ENCODE measurements around the gene ARFRP1.

ARFRP1 gene

GRCh38 chr20:63743210-63743970 lies 35.6 kb upstream of the ARFRP1 start:
- DNase-seq (ENCODE audit: low read depth) = no peak

GRCh38 chr20:63742381-63743024 lies 34.7 kb upstream of the ARFRP1 start:
- no peak for DNase-seq (ENCODE audit: low read depth)

GRCh38 chr20:63741676-63742380 lies 34.1 kb upstream of the ARFRP1 start:
- no peak for DNase-seq (ENCODE audit: low read depth)

GRCh38 chr20:63741354-63741675 lies 33.5 kb upstream of the ARFRP1 start:
- DNase-seq (ENCODE audit: low read depth) = no peak

- no peak for DNase-seq (ENCODE audit: low read depth)
Observed at GRCh38 chr20:63740627-63741353, 33.0 kb upstream of the ARFRP1 start.

GRCh38 chr20:63740070-63740626 lies 32.4 kb upstream of the ARFRP1 start:
- peak; percentile 33 for DNase-seq (ENCODE audit: low read depth)

GRCh38 chr20:63739130-63740069 lies 31.6 kb upstream of the ARFRP1 start, which contains the start of gene SLC2A4RG:
TSS of gene SLC2A4RG (plus strand) at chr20:63739776. CDS start at chr20:63739913, 137 bp downstream.
- DNase-seq (ENCODE audit: low read depth) = peak; percentile 51

- no peak for DNase-seq (ENCODE audit: low read depth)
Observed at GRCh38 chr20:63738687-63739129, 30.9 kb upstream of the ARFRP1 start.

- no peak for DNase-seq (ENCODE audit: low read depth)
Observed at GRCh38 chr20:63737945-63738686, 30.3 kb upstream of the ARFRP1 start.

GRCh38 chr20:63737695-63737944 lies 29.8 kb upstream of the ARFRP1 start:
- no peak for DNase-seq (ENCODE audit: low read depth)

GRCh38 chr20:63736893-63737694 lies 29.3 kb upstream of the ARFRP1 start:
- peak; percentile 37 for DNase-seq (ENCODE audit: low read depth)

- DNase-seq (ENCODE audit: low read depth) = peak; percentile 49
Observed at GRCh38 chr20:63735859-63736718, 28.3 kb upstream of the ARFRP1 start, which contains the start of gene LIME1. TSS of gene LIME1 (plus strand) at chr20:63736664. CDS start at chr20:63737550, 886 bp downstream.

- no peak for DNase-seq (ENCODE audit: low read depth)
Observed at GRCh38 chr20:63734946-63735858, 27.4 kb upstream of the ARFRP1 start.

- DNase-seq (ENCODE audit: low read depth) = no peak
Observed at GRCh38 chr20:63734111-63734945, 26.6 kb upstream of the ARFRP1 start.

- no peak for DNase-seq (ENCODE audit: low read depth)
Observed at GRCh38 chr20:63733579-63734081, 25.9 kb upstream of the ARFRP1 start.

- no peak for DNase-seq (ENCODE audit: low read depth)
Observed at GRCh38 chr20:63733117-63733516, 25.3 kb upstream of the ARFRP1 start.
